GM18505 (cell line): ENCODE measurements around the gene PRPH.
"Not testable (repeated sequence)": the region's sequence is repeated elsewhere in the genome, so short reads cannot be mapped to it uniquely, and the experiment has no call there.

ENCODE experiments used
- ATAC-seq: cut with Tn5 transposase; IDR thresholded peaks from one replicate; pipeline ENCODE4 v1.9.1; 2021; ENCODE audit not compliant: unreplicated experiment
- POLR2A ChIP-seq: IDR thresholded peaks from 4 replicates; pipeline ENCODE4 v1.6.1; 2011; ENCODE audit warnings: borderline replicate concordance; ENCODE audit not compliant: insufficient read depth, insufficient read length; ENCODE audit errors: extremely low read depth

PRPH gene

GRCh38 chr12:49295082-49295936, at the start of gene PRPH:
PRPH (plus strand) TSS chr12:49295147; CDS start chr12:49295201, 54 bp downstream.
- ATAC-seq, result no peak
- no peak for TF ChIP-seq POLR2A

GRCh38 chr12:49251357-49251756, 43.6 kb upstream of the PRPH start:
- ATAC-seq, result no peak
- no peak for TF ChIP-seq POLR2A

GRCh38 chr12:49253033-49253623, 41.8 kb upstream of the PRPH start:
- ATAC-seq, result no peak
- no peak for TF ChIP-seq POLR2A

GRCh38 chr12:49255456-49255855, 39.5 kb upstream of the PRPH start:
- ATAC-seq, result not testable (repeated sequence)

- no peak for ATAC-seq
- TF ChIP-seq POLR2A, result no peak
Measured at GRCh38 chr12:49255857-49256637, 38.9 kb upstream of the PRPH start.

GRCh38 chr12:49257508-49258184, 37.3 kb upstream of the PRPH start:
- not testable (repeated sequence) for ATAC-seq

- no peak for ATAC-seq
Measured at GRCh38 chr12:49259452-49259851, 35.5 kb upstream of the PRPH start.

GRCh38 chr12:49260166-49260565, 34.8 kb upstream of the PRPH start:
- no peak for TF ChIP-seq POLR2A
- ATAC-seq, result no peak

More at GRCh38 chr12:49259452-49259851, 35.5 kb upstream of the PRPH start:
- no peak for TF ChIP-seq POLR2A

- ATAC-seq, result no peak
- no peak for TF ChIP-seq POLR2A
Measured at GRCh38 chr12:49260571-49261363, 34.2 kb upstream of the PRPH start.

- no peak for ATAC-seq
- no peak for TF ChIP-seq POLR2A
Measured at GRCh38 chr12:49261721-49262120, 33.2 kb upstream of the PRPH start.

- no peak for ATAC-seq
- no peak for TF ChIP-seq POLR2A
Measured at GRCh38 chr12:49263400-49263763, 31.6 kb upstream of the PRPH start.

- peak; percentile 40 for ATAC-seq
- no peak for TF ChIP-seq POLR2A
Measured at GRCh38 chr12:49264466-49264872, 30.5 kb upstream of the PRPH start.

GRCh38 chr12:49264873-49265792, 29.8 kb upstream of the PRPH start, which contains the start of gene TUBA1C:
TUBA1C (plus strand) TSS chr12:49265082; CDS start chr12:49265182, 100 bp downstream.
- peak; percentile 85 for ATAC-seq
- TF ChIP-seq POLR2A, result peak; percentile 100

GRCh38 chr12:49269191-49269590, 25.8 kb upstream of the PRPH start:
- ATAC-seq, result not testable (repeated sequence)
